Left cardiac atrium (tissue), 4 donors: Measurements from ENCODE around the gene STX16. TPM values are rescaled to one million over a fixed set of nuclear protein-coding genes. Genes with fewer than 3 reads are reported as not detected.

Experiments
- ATAC-seq, 2 donors: fragments of 200-7000 bp; cut with Tn5 transposase; one replicate each; pipeline ENCODE4 v1.9.1; 2020; ENCODE audit warnings: mild to moderate bottlenecking in 2 of 2, moderate library complexity in 2 of 2
- DNase-seq: peaks from one replicate; pipeline ENCODE4 v3.0.0-alpha.2; 2020
- intact Hi-C, 2 donors: fragments of 100-400 bp; cut with DNase I; formaldehyde crosslinking; loops; one replicate each; pipeline versions ENCODE4 v1.14.1 to v1.15.1; 2022 to 2023
- total RNA-seq, 2 donors: library from RNA; stranded (reverse); fragmentation: NEBNext Ultra II Directional; extraction: Animal tissue kit (Norgen Biotek cat#: 25700); gene quantifications; one replicate each; pipeline ENCODE4 v1.2.1, GENCODE V29; 2021
- donor health status: DM: no; HTN: yes; CAD: no.
- donor health status: DM: no; HTN: yes; CAD: no; lungs with severe emphysema.
- donor health status: DM: yes; HTN: yes; CAD: no.
- donor health status: Dilated cardiomyopathy.

The STX16 gene
- total RNA-seq, 2 donors from 2014 or later, result 22.8 to 32.0 TPM

GRCh38 chr20:58712151-58712791 lies 61.2 kb downstream of the STX16 start:
- intact Hi-C loops, result no loop called here
- ATAC-seq (no peak), DNase-seq (no peak)

GRCh38 chr20:58712806-58713731 lies 62.0 kb downstream of the STX16 start:
- no peak for DNase-seq
- ATAC-seq, result no peak
- intact Hi-C loops, result no loop called here

GRCh38 chr20:58713801-58714339 lies 62.8 kb downstream of the STX16 start:
- ATAC-seq, result no peak
- no peak for DNase-seq
- intact Hi-C loops, result no loop called here

GRCh38 chr20:58714340-58714922 lies 63.3 kb downstream of the STX16 start:
- intact Hi-C loops, result no loop called here
- ATAC-seq (no peak), DNase-seq (no peak)

- DNase-seq (no peak), ATAC-seq (no peak)
- intact Hi-C loops, result no loop called here
Measured at GRCh38 chr20:58714923-58715351, 63.9 kb downstream of the STX16 start.

GRCh38 chr20:58715391-58715800 lies 64.3 kb downstream of the STX16 start:
- DNase-seq (no peak), ATAC-seq (no peak)
- intact Hi-C loops, result no loop called here

GRCh38 chr20:58715801-58716475 lies 64.9 kb downstream of the STX16 start:
- ATAC-seq, result no peak
- intact Hi-C loops, result no loop called here
- no peak for DNase-seq

- ATAC-seq, result no peak
- DNase-seq, result peak; percentile 7
- intact Hi-C loops, result no loop called here
Measured at GRCh38 chr20:58716476-58717277, 65.6 kb downstream of the STX16 start.

- intact Hi-C loops, result no loop called here
- ATAC-seq (no peak), DNase-seq (no peak)
Measured at GRCh38 chr20:58717278-58718091, 66.4 kb downstream of the STX16 start.

- no peak for ATAC-seq
- intact Hi-C loops, result no loop called here
- peak; percentile 12 for DNase-seq
Measured at GRCh38 chr20:58718121-58718563, 67.1 kb downstream of the STX16 start.

GRCh38 chr20:58718729-58719128 lies 67.6 kb downstream of the STX16 start:
- intact Hi-C loops, result no loop called here
- ATAC-seq (no peak), DNase-seq (no peak)

GRCh38 chr20:58719258-58719657 lies 68.2 kb downstream of the STX16 start:
- DNase-seq, result no peak
- intact Hi-C loops, result no loop called here
- no peak for ATAC-seq

GRCh38 chr20:58719971-58720371 lies 68.9 kb downstream of the STX16 start:
- intact Hi-C loops, result no loop called here
- ATAC-seq (no peak), DNase-seq (no peak)

GRCh38 chr20:58720890-58721289 lies 69.8 kb downstream of the STX16 start:
- DNase-seq (no peak), ATAC-seq (no peak)
- intact Hi-C loops, result no loop called here

- DNase-seq (no peak), ATAC-seq (peak; percentile 44 to 56)
- intact Hi-C loops, result no loop called here
Measured at GRCh38 chr20:58721951-58722778, 71.1 kb downstream of the STX16 start.

- intact Hi-C loops, result no loop called here
- no peak for ATAC-seq
- no peak for DNase-seq
Measured at GRCh38 chr20:58722877-58723627, 72.0 kb downstream of the STX16 start.
